HG03521 (cell line): ENCODE results near the gene ASMTL.
"Not testable (repeated sequence)": the region's sequence is repeated elsewhere in the genome, so short reads cannot be mapped to it uniquely, and the experiment has no call there.

Experiments used
- ATAC-seq: cut with Tn5 transposase; IDR thresholded peaks from one replicate; pipeline ENCODE4 v1.9.1; 2021; ENCODE audit warnings: mild to moderate bottlenecking, moderate library complexity; ENCODE audit not compliant: unreplicated experiment

The ASMTL gene

DNA sequence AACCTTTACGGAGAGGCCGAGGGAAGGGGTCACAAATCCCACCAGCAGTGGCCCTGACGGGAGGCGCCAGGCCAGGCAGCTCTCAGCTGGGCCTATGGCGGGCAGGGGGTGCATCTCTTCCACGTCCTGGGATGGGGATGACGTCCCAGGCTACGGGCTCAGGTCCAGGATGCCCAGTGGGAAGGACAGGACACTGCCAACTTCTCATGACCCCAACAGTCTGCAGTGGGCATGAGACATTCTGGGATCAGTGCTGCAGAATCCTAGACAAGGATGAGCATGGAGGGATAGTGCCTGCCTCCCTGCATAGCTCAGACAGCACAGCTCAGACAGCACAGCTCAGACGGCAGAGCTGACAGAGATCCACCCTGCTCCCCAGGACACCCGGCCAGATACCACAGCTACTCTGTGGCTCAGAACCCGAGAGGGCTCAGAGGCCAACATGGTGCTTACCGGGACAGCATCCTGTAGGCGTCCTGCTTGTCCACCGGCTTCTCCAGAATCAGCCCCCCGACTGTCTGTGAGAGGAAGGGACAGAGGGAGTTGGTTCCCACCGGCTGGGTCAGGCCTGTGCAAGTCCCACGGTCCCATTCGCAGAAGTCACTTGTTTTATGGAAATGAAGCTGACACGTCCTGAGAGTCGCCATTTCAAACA, 17.3 kb downstream of the ASMTL start:
- ATAC-seq: no peak

- ATAC-seq: no peak
Measured at GRCh38 chrX:1434871-1435240, 17.9 kb downstream of the ASMTL start.

GRCh38 chrX:1433646-1434357, 18.9 kb downstream of the ASMTL start:
- ATAC-seq: no peak

- no peak for ATAC-seq
Measured at GRCh38 chrX:1430451-1430850, 22.3 kb downstream of the ASMTL start.

GRCh38 chrX:1427756-1428155, 25.0 kb downstream of the ASMTL start:
- ATAC-seq: no peak

DNA sequence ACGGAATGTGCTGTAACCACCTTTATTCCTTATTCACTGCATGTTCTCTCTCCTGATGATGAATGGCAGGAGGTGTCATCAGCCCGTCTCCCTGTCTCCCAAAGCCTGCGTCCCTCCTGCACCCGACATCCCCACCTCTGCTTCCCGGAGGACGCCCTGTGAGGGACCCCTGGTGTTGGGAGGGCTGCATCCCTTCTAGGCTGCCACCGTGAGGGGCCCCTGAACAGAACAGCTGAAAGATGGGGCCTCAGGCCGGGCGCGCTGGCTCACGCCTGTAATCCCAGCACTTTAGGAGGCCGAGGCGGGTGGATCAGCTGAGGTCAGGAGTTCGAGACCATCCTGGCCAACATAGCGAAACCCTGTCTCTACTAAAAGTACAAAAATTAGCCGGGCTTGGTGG, 26.4 kb downstream of the ASMTL start:
- not testable (repeated sequence) for ATAC-seq

DNA sequence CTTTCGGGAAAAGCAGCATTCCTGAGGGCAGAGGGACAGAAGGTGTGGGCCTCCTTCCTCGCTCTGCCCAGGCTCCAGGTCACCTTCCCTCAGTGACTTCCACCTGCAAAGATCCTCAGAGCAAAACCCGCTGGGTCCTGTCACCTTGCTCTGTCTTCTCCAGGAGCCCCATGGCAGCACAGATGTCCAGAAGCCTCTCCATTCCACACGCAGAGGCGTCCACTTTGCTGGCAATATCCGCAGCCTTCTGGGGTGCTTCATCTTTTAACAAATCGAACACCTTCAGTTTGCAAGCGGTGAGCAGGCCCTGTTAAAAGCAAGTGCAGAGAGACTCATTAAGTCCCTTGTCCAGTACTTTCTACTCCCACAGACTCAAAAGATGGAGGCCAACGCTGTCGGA, 27.3 kb downstream of the ASMTL start:
- ATAC-seq: no peak

- no peak for ATAC-seq
Measured at GRCh38 chrX:1424147-1424851, 28.4 kb downstream of the ASMTL start.

- ATAC-seq: no peak
Measured at GRCh38 chrX:1423215-1423614, 29.5 kb downstream of the ASMTL start.

GRCh38 chrX:1422135-1422465, 30.6 kb downstream of the ASMTL start:
- no peak for ATAC-seq

- ATAC-seq: no peak
Measured at GRCh38 chrX:1421433-1422134, 31.1 kb downstream of the ASMTL start.

DNA sequence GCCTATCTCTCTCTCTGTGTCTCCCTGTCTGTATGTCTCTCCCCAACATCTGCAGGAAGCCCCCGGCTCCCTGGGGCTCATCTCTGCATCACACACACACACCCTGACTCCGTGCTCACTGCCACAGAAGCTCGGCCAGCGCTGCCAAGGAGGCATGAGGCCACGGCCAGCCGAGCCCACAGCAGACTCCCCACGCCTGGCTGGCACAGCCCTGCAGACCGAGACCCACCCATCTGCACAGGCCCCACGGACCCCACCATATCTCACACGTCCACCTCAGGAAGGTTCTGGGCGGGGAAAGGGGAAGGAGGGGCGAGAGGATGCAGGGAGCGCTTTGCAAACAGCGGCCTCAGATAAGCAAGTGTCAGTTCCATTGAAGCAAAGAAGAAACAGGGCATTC, 32.3 kb downstream of the ASMTL start:
- ATAC-seq: no peak

DNA sequence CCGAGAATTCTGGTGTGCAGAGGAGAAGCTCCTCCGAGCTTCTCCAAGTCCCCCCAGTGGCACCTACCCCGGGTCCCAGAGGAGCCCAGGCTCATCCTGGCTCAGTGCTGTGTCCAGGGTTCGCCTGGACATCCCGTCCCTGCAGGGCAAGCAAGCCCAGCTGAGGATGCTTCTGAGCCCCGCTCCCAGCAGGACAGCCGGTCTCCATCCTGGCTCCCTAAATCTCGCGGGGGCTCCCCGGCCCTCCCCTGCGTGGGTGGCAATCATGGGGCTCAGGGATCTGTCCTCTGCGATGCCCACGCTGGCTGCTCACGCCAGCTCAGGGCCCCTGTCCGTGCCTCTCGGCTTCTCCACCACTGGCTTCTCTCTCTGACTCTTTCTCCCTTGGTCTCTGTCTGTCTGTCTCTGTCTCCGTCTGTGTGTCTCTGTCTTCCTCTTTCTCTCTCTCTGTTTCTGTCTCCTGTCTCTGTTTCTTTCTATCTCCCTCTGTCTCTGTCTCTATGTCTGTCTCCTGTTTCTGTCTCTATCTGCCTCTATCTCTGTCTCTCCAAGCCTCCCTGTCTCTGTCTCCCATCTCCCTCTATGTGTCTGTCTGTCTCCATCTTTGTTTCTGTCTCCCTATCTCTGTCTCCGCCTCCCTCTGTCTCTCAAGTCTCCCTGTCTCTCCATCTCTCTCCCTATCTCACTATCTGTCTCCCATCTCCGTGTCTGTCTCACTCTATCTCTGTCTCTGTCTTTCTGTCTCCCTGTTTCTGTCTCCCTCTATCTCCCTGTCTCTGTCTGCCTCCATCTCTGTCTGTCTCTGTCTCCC, 33.0 kb downstream of the ASMTL start:
- no peak for ATAC-seq

- no peak for ATAC-seq
Measured at GRCh38 chrX:1418901-1419544, 33.7 kb downstream of the ASMTL start.

- ATAC-seq: no peak
Measured at GRCh38 chrX:1417921-1418771, 34.6 kb downstream of the ASMTL start.

DNA sequence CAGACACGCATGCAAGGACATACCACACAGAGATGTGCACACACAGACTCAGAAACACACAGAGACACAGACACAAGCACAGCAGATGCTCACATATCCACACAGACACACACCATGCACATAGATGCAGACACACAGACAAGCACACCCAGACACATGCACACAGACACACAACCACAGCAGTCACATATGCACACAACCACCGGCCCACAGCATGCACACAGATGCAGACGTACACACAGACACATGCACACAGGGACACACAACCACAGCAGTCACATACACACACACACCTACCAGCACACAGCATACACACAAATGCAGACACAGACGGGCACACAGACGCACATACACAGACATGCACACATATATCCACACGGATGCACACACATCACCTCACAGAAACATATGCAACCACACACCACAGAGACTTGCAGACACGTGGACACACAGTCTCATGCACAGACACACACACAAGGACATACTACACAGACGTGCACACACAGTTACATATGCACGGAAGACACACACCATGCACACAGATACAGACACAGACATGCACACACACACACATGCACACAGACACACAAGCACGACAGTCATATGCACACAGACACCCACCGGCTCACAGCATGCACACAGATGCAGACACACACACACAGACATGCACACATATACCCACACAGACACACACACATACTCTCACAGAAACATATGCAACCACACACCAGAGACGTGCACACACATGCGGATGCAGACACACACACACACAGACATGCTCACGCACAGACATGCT, 35.5 kb downstream of the ASMTL start:
- ATAC-seq: no peak

- no peak for ATAC-seq
Measured at GRCh38 chrX:1416327-1416784, 36.4 kb downstream of the ASMTL start.

GRCh38 chrX:1412551-1413161, 40.1 kb downstream of the ASMTL start:
- ATAC-seq: no peak
